DOHH2 (cell line): ENCODE measurements around the gene PDCL2.
A peak's percentile ranks its signal among the peaks of the same experiment; 100 is the strongest.

Source experiments
- H3F3A ChIP-seq: fragments of 200-600 bp; sonication (generic), shearing (Covaris generic); 2 replicates; pipeline ENCODE4 v1.6.0; 2016; ENCODE audit warnings: antibody characterized with exemption, mild to moderate bottlenecking; ENCODE audit not compliant: control insufficient read depth, insufficient read depth
- H3K27ac ChIP-seq: fragments of 200-600 bp; sonication (generic); 2 replicates; pipeline ENCODE4 v1.5.1; 2014; ENCODE audit warnings: low read depth, mild to moderate bottlenecking, low read length, moderate library complexity
- H3K27me3 ChIP-seq: fragments of 200-600 bp; sonication (generic); 2 replicates; pipeline ENCODE4 v1.6.1; 2014; ENCODE audit warnings: mild to moderate bottlenecking, low read length, mixed read lengths; ENCODE audit not compliant: control insufficient read depth
- H3K36me3 ChIP-seq: fragments of 200-600 bp; sonication (generic); 2 replicates; pipeline ENCODE4 v1.6.1; 2014; ENCODE audit warnings: mild to moderate bottlenecking, low read length, moderate library complexity, mixed read lengths; ENCODE audit not compliant: control insufficient read depth
- H3K4me1 ChIP-seq: fragments of 200-600 bp; sonication (generic); 2 replicates; pipeline ENCODE4 v1.6.1; 2014; ENCODE audit warnings: mild to moderate bottlenecking, low read length, mixed read lengths; ENCODE audit not compliant: control insufficient read depth
- H3K4me2 ChIP-seq: fragments of 200-600 bp; sonication (generic); 2 replicates; pipeline ENCODE4 v1.6.0; 2014; ENCODE audit warnings: mild to moderate bottlenecking, low read length, moderate library complexity
- H3K4me3 ChIP-seq: fragments of 200-600 bp; sonication (generic); 2 replicates; pipeline ENCODE4 v1.5.1; 2014; ENCODE audit warnings: mild to moderate bottlenecking, low read length, mixed read lengths
- H3K79me2 ChIP-seq: fragments of 200-600 bp; sonication (generic); 2 replicates; pipeline ENCODE4 v1.6.1; 2014; ENCODE audit warnings: mild to moderate bottlenecking, low read length, mixed read lengths; ENCODE audit not compliant: control insufficient read depth
- H3K9me2 ChIP-seq: fragments of 200-600 bp; sonication (generic); replicated peaks from 2 replicates; pipeline ENCODE4 v1.6.1; 2014; ENCODE audit warnings: mild to moderate bottlenecking, low read length, mixed read lengths; ENCODE audit not compliant: control insufficient read depth
- H3K9me3 ChIP-seq: fragments of 200-600 bp; sonication (generic); 2 replicates; pipeline ENCODE4 v1.6.1; 2014; ENCODE audit warnings: antibody characterized with exemption, low read length, mixed read lengths; ENCODE audit not compliant: control insufficient read depth, insufficient read depth
- H4K20me1 ChIP-seq: fragments of 200-600 bp; sonication (generic); 2 replicates; pipeline ENCODE4 v1.6.0; 2014; ENCODE audit warnings: low read depth, mild to moderate bottlenecking, antibody characterized with exemption, low read length, moderate library complexity; ENCODE audit not compliant: control insufficient read depth, insufficient read depth
- EZH2phosphoT487 ChIP-seq: fragments of 200-600 bp; sonication (generic); IDR thresholded peaks from 2 replicates; pipeline ENCODE4 v1.6.1; 2017; ENCODE audit warnings: borderline replicate concordance, mild to moderate bottlenecking, antibody characterized with exemption, low read length, moderate library complexity, mixed read lengths
- TF ChIP-seq, protein P1 (sequence below): fragments of 200-600 bp; sonication (generic); IDR thresholded peaks from one replicate; pipeline ENCODE4 v1.5.1; 2014; ENCODE audit warnings: antibody characterized with exemption, mild to moderate bottlenecking, low read depth, low read length; ENCODE audit not compliant: poor library complexity, severe bottlenecking

The PDCL2 gene

DNA sequence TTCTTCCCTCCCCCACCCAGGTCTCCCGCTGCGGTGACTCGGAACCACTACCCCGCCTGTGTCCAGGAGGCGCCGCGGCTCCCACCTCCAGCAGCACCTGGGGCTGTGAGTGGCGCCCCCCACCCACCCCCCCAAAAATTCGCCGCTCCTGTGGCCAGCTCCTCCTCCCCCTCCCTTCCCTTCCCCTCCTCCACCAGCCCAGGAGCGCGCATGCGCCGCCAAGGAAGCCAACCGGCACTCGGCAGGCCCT, 45.6 kb downstream of the PDCL2 start:
- Histone ChIP-seq H4K20me1 (peaks cover 11% of the 10 kb centered on the region; the same call in 1 of the 2 replicates), H3K4me3 (peak overlapping the region; percentile 87), H3K27me3 (peaks cover 28% of the 10 kb centered on the region), H3K9me3 (no peaks in the 10 kb centered on the region), H3K4me2 (peak overlapping the region; percentile 91), H3K27ac (peak overlapping the region; percentile 48), H3K79me2 (peaks cover 32% of the 10 kb centered on the region), H3K36me3 (no peaks in the 10 kb centered on the region), H3F3A (peaks cover 17% of the 10 kb centered on the region), H3K9me2 (no peaks in the 10 kb centered on the region), H3K4me1 (peaks cover 16% of the 10 kb centered on the region)
- TF ChIP-seq, protein P1, sequence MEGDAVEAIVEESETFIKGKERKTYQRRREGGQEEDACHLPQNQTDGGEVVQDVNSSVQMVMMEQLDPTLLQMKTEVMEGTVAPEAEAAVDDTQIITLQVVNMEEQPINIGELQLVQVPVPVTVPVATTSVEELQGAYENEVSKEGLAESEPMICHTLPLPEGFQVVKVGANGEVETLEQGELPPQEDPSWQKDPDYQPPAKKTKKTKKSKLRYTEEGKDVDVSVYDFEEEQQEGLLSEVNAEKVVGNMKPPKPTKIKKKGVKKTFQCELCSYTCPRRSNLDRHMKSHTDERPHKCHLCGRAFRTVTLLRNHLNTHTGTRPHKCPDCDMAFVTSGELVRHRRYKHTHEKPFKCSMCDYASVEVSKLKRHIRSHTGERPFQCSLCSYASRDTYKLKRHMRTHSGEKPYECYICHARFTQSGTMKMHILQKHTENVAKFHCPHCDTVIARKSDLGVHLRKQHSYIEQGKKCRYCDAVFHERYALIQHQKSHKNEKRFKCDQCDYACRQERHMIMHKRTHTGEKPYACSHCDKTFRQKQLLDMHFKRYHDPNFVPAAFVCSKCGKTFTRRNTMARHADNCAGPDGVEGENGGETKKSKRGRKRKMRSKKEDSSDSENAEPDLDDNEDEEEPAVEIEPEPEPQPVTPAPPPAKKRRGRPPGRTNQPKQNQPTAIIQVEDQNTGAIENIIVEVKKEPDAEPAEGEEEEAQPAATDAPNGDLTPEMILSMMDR = no peak

DNA sequence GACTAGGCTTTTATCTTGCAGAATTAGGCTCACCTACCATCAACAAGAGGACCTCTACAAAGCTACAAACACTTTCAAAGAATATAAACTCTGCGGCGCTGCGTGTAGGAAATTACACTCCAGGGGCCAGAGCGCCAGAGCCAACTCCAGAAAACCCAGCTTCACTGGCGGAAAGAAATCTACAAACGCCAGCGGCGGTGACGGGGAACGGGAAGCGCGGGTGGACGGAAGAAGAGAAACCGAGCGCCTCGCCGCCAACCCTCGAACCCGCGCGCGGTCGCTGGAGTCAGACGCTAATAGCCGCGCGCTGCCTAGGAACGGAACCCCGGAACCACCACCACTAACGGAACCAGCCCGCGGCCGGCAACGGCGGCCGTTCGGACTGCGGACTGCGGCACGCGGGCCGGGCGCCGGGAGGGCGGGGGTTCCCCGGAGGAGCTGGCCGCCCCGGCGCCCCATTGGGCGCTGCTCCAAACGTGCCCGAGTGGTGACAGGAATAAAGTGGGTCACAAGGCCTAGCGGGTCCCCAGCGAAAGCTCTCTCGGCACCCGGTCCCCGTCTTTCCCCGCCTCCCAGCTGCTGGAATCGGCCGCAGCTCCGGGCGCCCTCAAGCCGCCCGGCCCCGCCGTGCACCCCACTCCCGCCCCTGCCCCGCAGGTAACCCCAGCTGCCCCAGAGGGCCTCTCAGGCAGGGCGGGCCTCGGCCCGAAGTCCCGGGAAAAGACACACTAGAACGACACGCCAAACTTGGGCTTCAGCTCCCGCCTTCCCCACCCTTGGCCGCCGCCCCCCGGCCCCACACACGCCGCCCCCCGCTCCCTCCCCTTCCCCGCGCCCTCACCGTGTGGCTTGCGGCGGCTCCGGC, 46.2 kb downstream of the PDCL2 start:
- Histone ChIP-seq H3K9me3 (no peaks in the 10 kb centered on the region), H3K4me3 (peak overlapping the region; percentile 87), H3K27ac (peak overlapping the region; percentile 48), H3K36me3 (no peaks in the 10 kb centered on the region), H4K20me1 (peaks cover 11% of the 10 kb centered on the region; the same call in 1 of the 2 replicates), H3K4me2 (peak overlapping the region; percentile 91), H3K4me1 (peaks cover 16% of the 10 kb centered on the region), H3K79me2 (peaks cover 36% of the 10 kb centered on the region), H3K27me3 (peaks cover 28% of the 10 kb centered on the region), H3K9me2 (no peaks in the 10 kb centered on the region), H3F3A (peaks cover 17% of the 10 kb centered on the region)
- TF ChIP-seq EZH2phosphoT487 = no peak

DNA sequence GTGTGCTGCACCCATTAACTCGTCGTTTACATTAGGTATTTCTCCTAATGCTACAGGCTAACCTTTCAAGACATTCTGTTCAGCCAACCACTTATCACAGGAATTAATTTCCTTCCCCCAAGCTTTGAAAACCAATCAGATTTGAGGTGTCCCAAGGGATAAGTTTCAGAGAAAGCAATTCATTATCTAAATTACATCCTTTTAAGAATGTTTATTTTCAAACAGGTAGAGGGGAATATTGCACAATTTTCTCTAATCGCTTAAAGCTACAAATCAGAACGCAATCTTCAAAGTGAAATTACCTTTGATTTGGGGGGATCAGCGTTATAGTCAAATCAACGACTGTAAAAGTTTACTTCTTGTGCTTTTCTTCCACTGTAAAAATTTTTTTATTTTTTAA, 46.9 kb downstream of the PDCL2 start:
- peak overlapping the region; percentile 91 for H3K4me2 ChIP-seq
- H3K36me3 ChIP-seq = no peaks in the 10 kb centered on the region
- no peaks in the 10 kb centered on the region for H3K9me3 ChIP-seq
- TF ChIP-seq EZH2phosphoT487 = no peak
- TF ChIP-seq, protein P1 = no peak
- no peak overlapping the region for H3K27ac ChIP-seq
- H4K20me1 ChIP-seq = peaks cover 11% of the 10 kb centered on the region; the same call in 1 of the 2 replicates
- H3K27me3 ChIP-seq = peaks cover 26% of the 10 kb centered on the region
- H3K9me2 ChIP-seq = no peaks in the 10 kb centered on the region
- H3F3A ChIP-seq = peaks cover 17% of the 10 kb centered on the region
- H3K4me1 ChIP-seq = peaks cover 16% of the 10 kb centered on the region
- H3K4me3 ChIP-seq = peak overlapping the region; percentile 87
- peaks cover 37% of the 10 kb centered on the region for H3K79me2 ChIP-seq

DNA sequence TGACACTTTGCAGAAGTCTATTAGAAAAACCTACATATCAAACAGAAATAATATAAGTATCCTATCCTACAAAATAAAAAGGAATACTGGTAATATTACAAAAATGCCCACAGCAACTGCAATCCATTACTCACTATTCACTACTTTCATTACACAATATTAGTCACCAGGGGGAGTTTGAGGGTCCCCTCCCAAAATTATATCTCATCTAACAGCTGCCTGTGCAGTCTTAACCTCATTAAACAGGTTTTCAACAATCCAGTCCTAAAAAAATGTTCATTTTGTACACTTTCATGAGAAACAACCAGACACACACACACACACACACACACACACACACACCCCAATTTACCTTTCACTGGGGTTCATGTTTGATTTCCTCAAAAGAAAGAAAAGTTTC, 48.2 kb downstream of the PDCL2 start:
- H3K36me3 ChIP-seq = no peaks in the 10 kb centered on the region

More for the DNA sequence above, 48.2 kb downstream of the PDCL2 start:
- Histone ChIP-seq H3K4me3 (no peak overlapping the region), H3K9me2 (no peaks in the 10 kb centered on the region), H3K4me1 (peaks cover 16% of the 10 kb centered on the region), H3K27me3 (peaks cover 16% of the 10 kb centered on the region), H3K79me2 (peaks cover 37% of the 10 kb centered on the region), H3F3A (peaks cover 17% of the 10 kb centered on the region), H4K20me1 (peaks cover 11% of the 10 kb centered on the region; the same call in 1 of the 2 replicates), H3K9me3 (no peaks in the 10 kb centered on the region), H3K4me2 (0 out of 2 replicates have a peak overlapping the region, but pooled peaks have one; percentile 11), H3K27ac (no peak overlapping the region)
- no peak for TF ChIP-seq EZH2phosphoT487
- TF ChIP-seq, protein P1 = peak; percentile 51
